A172 (cell line): ENCODE data around the gene FCRL4. TPM values are rescaled to one million over a fixed set of nuclear protein-coding genes. Genes with fewer than 3 reads are reported as not detected.
A peak's percentile ranks its signal among the peaks of the same experiment; 100 is the strongest.

Source experiments
- DNase-seq: peaks from one replicate; pipeline ENCODE4 v3.0.0-alpha.2; 2015; ENCODE audit warnings: low spot score
- total RNA-seq: library from RNA; depleted of rRNA; stranded (reverse); fragments of >200 nt; shearing (Covaris generic); gene quantifications from 2 replicates; pipeline ENCODE4 v1.2.3, GENCODE V29; 2014; rRNA removed

FCRL4 gene
- total RNA-seq: not detected in 2 replicates

- no peak for DNase-seq
Observed at GRCh38 chr1:157597959-157598667, at the start of gene FCRL4. TSS of gene FCRL4 (minus strand) at chr1:157598085. CDS start at chr1:157597944, 141 bp downstream.

- no peak for DNase-seq
Observed at GRCh38 chr1:157646144-157646543, 48.3 kb upstream of the FCRL4 start.

DNA sequence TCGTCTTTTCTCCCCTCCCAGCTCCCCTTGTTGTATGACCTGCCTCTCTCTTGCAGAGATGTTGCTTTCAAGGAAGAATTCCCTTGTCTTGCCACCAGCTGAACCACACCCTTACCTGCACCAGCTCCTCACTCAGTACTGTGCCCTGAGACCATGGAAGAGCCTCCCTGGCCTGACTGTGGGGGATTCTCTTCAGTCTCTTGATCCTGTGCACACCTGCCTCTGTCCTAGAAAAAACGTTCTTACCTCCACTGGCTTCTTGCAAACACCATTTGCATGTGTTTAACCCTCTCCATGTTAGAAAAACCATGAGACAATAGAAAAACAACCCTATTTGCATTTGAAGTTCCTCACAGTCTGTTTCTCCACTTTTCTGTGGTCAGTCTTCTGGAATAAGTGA is 43.3 kb upstream of the FCRL4 start:
- no peak for DNase-seq

DNA sequence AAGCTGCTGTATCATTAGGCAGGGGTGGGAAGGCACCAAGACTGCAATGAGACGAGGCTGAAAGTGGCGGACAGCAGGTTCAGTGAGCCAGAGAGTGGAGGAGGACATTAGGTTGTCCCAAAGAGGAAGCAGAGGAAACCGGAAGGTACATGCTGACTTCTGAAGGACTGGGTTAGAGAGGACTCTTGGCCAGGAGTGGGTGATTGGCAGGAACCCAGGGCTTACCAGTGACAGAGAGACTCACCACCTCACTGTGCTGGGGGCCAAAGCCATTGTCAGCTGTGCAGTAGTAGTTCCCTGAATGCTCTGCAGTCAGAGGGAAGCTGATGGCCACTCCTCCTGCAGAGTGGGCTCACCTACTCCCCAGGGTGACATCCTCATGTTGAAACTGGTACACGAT is 41.9 kb upstream of the FCRL4 start:
- DNase-seq: no peak

GRCh38 chr1:157628773-157629172 is 30.9 kb upstream of the FCRL4 start:
- DNase-seq: no peak

- no peak for DNase-seq
Observed at GRCh38 chr1:157626099-157626498, 28.2 kb upstream of the FCRL4 start.

- no peak for DNase-seq
Observed at GRCh38 chr1:157624471-157624870, 26.6 kb upstream of the FCRL4 start.

- no peak for DNase-seq
Observed at GRCh38 chr1:157622471-157622870, 24.6 kb upstream of the FCRL4 start.

DNA sequence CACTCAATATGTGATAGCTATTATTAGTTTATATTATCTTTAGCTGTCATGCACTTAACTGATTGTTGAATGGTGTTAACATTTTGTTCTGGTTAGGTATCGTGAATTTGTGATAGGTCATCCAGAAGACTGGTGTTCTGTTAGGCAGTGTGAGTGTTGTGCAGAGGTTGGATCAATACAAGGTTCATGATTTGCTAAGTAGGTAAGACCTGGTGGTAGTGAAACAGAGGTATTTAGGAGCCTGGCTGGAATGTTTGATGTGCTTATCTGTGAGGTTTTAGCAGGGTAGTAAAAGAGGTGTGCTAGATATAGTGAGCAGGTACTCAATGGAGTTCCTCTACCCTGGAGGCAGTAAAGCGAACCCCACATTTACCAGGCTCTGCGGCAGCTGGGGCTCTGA is 20.3 kb upstream of the FCRL4 start:
- DNase-seq: no peak

DNA sequence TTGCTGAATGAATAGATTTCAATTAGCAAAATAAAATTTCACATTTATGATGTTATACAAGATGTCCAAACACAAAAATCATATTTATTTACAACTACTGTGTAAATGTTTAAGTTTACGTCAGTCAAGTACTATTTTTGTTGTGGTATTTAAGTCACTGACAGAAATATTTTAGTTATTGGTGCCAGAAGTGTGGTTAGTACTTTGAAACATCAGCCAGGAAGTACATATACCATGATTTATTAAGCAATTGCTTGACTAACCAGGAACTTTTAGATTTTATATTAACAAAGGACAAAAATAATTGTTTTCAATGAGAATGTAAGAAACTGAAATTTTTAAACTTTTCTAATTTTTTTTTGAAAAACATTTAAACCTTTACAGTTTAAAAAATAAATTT is 2.4 kb upstream of the FCRL4 start:
- DNase-seq: no peak

GRCh38 chr1:157596384-157596783 is 1.5 kb downstream of the FCRL4 start:
- no peak for DNase-seq

- no peak for DNase-seq
Observed at GRCh38 chr1:157595356-157595755, 2.5 kb downstream of the FCRL4 start.

DNA sequence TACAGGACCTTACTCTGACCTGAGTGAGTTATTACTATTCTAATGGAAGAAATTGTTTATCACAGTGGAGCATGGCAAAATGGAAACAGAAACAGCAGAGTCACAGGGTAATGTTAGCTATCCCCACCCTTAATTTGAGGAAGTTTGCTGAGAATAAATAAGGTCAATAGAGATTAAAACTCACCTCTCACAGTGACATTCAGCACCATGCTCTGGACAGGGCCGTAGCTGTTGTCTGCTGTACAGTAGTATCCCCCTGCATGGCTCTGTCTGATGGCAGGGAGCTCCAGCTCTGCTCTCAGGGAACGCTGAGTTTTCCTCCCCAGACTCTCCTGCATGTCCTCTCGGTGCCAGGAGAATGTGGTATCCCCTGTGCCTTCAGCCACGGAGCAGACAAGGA is 11.9 kb downstream of the FCRL4 start:
- no peak for DNase-seq

DNA sequence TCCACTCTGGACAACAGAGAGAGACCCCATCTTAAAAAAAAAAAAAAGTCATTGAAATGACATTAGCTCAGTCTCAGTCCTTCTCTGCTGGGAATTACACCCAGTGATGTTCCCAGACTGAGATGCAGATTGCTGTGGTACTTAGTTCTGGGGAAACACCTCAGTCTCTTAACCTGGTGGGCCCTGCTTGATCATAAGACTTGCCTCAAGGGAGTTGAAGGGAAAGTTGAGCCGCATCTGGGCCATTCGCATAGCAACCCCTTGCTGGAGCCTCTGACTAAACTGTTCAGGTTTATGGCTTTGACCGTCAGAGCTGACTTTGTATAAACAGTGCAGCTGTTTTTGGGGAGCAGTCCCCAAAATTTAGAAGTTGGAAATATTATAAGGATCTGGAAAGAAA is 13.4 kb downstream of the FCRL4 start:
- DNase-seq: no peak

DNA sequence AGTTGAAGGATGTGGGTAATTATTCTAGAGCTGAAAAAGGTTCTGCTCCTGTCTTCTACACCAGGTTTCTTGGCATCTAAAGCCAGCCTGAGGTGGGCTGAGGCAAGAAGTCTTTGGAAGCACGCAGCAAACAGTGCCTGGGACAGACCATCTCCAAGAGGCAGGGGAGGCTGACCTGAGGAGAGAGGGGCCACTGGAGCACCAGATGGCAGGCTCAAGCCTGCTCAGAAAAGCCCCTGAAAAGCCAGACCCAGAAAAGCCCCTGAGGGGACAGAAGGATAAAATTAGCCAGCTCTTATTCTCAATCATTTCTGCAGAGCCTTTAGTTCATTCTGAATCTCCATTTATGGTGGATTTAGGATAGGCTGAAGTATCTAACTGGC is 17.1 kb downstream of the FCRL4 start:
- no peak for DNase-seq

- DNase-seq: peak; percentile 54
Observed at GRCh38 chr1:157580179-157580827, 17.6 kb downstream of the FCRL4 start.

GRCh38 chr1:157577420-157577819 is 20.5 kb downstream of the FCRL4 start:
- DNase-seq: no peak

GRCh38 chr1:157575744-157576143 is 22.1 kb downstream of the FCRL4 start:
- DNase-seq: no peak

GRCh38 chr1:157574836-157575235 is 23.0 kb downstream of the FCRL4 start:
- no peak for DNase-seq

- DNase-seq: no peak
Observed at GRCh38 chr1:157566484-157567300, 31.2 kb downstream of the FCRL4 start.

DNA sequence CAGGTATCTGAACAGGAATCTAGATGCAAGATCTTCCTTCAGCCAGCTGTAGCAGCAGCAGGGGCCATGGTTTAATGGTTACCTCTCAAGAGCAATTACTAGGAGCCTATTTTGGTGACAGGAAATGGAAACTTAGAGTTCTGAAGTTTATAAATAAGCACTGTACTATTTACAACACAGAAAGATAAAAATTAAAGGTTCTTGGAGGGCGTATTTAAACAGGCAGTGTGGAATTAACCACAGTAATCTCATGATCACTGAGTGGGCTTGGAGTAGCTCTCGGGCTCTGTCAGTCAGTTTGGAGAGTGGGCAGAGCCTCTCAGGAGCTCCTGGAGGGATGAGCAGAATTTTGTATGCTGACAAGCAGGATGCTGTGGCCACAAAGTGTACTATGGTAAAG is 35.4 kb downstream of the FCRL4 start:
- DNase-seq: no peak

- no peak for DNase-seq
Observed at GRCh38 chr1:157558119-157558518, 39.8 kb downstream of the FCRL4 start.
